Subcutaneous abdominal adipose tissue (tissue), 5 donors: ENCODE data around the gene SMCR8.
"Not testable (repeated sequence)": the region's sequence is repeated elsewhere in the genome, so short reads cannot be mapped to it uniquely, and the experiment has no call there.

Experiments
- H3K27ac ChIP-seq: one replicate; pipeline ENCODE4 v1.7.0; 2013; ENCODE audit warnings: low read depth, mild to moderate bottlenecking, inconsistent platforms, low read length, moderate library complexity
- H3K27me3 ChIP-seq, 5 donors: one replicate each; pipeline ENCODE4 v1.7.0; 2013; ENCODE audit warnings: low read length in 5 of 5, inconsistent platforms in 1 of 5; ENCODE audit not compliant: control insufficient read depth in 5 of 5, insufficient read depth in 4 of 5
- H3K36me3 ChIP-seq, 5 donors: one replicate each; pipeline ENCODE4 v1.7.0; 2013; ENCODE audit warnings: low read length in 5 of 5; ENCODE audit not compliant: control insufficient read depth in 5 of 5, insufficient read depth in 5 of 5
- H3K4me1 ChIP-seq, 5 donors: one replicate each; pipeline ENCODE4 v1.7.0; 2013; ENCODE audit warnings: low read length in 5 of 5, mild to moderate bottlenecking in 3 of 5, moderate library complexity in 1 of 5; ENCODE audit not compliant: control insufficient read depth in 5 of 5, insufficient read depth in 5 of 5
- H3K4me3 ChIP-seq, 5 donors: one replicate each; pipeline ENCODE4 v1.7.0; 2013; ENCODE audit warnings: low read length in 5 of 5, low read depth in 1 of 5
- H3K9ac ChIP-seq, 5 donors: one replicate each; pipeline ENCODE4 v1.7.0; 2013; ENCODE audit warnings: low read length in 5 of 5, mild to moderate bottlenecking in 4 of 5, moderate library complexity in 3 of 5
- H3K9me3 ChIP-seq, 5 donors: one replicate each; pipeline ENCODE4 v1.7.0; 2013; ENCODE audit warnings: low read length in 5 of 5; ENCODE audit not compliant: control insufficient read depth in 5 of 5
- donor health status: healthy.
- donor health status: healthy.
- donor health status: healthy.
- donor health status: healthy.
- donor health status: healthy.

The SMCR8 gene

DNA sequence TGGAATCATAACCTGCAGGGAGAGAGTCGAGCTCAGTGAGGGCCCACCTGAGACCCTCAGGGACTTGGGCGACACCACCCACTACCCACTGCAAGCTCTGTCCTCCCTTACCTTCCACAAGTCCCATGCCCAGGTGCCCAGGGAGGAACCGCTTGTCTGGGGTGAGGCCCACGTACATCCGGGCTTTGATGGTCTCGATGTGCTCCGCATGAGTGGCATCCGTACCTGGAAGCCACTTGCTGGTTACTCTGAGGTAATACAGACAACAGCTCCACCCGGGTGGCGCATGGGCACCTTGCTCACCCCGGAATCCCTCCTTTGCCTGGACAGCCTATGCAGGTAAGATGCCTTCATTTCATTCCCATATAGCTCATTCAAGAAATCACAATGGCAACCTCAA, 29.8 kb upstream of the SMCR8 start:
- H3K27me3 ChIP-seq: no peaks in the 10 kb centered on the region
- H3K4me1 ChIP-seq: no peaks in the 10 kb centered on the region
- no peaks in the 10 kb centered on the region for H3K9me3 ChIP-seq
- H3K27ac ChIP-seq: no peak overlapping the region
- H3K36me3 ChIP-seq: peaks cover 10 to 82% (median 71%) of the 10 kb centered on the region in 5 donors
- no peak overlapping the region for H3K9ac ChIP-seq
- no peak overlapping the region for H3K4me3 ChIP-seq

DNA sequence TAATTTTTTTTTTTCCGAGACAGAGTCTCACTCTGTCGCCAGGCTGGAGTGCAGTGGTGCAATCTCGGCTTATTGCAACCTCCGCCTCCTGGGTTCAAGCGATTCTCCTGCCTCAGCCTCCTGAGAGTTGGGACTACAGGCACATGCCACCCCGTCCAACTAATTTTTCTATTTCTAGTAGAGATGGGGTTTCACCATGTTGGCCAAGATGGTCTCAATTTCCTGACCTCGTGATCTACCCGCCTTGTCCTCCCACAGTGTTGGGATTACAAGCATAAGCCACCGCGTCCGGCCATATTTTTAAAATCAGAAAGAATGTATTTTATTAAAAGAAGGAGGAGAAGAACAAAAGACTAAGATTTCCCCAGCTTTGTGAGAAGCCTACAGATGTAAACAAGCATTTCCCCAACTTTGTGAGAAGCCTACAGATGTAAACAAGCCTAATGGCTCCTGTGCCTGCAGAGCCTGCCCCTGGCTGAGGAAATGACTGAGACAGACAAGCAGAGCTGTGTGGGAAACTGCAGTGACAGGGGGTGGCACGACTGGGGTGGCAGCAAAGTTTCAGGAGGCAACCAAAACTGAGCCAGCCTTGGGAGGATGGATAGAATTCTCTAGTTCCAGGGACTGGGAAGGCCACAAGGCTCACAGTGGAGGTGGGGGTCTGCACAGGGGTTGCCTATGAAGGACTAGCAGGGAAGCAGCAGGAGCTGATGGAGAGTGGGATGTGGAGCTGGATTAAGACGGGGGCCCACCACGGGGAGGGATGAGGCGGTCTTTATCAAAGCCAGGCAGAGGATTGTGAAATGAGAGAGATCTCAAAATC, 23.2 kb upstream of the SMCR8 start:
- Histone ChIP-seq H3K4me1 (no peaks in the 10 kb centered on the region), H3K9me3 (no peaks in the 10 kb centered on the region), H3K9ac (no peak overlapping the region), H3K27ac (no peak overlapping the region), H3K36me3 (peaks cover 8 to 65% (median 47%) of the 10 kb centered on the region in 5 donors), H3K27me3 (no peaks in the 10 kb centered on the region), H3K4me3 (no peak overlapping the region)

GRCh38 chr17:18298061-18298460, 17.0 kb upstream of the SMCR8 start:
- not testable (repeated sequence) for H3K9ac ChIP-seq, H3K27me3 ChIP-seq, H3K9me3 ChIP-seq, H3K4me3 ChIP-seq, H3K27ac ChIP-seq, H3K4me1 ChIP-seq
- peaks cover 8 to 50% (median 44%) of the 10 kb centered on the region in 5 donors for H3K36me3 ChIP-seq

DNA sequence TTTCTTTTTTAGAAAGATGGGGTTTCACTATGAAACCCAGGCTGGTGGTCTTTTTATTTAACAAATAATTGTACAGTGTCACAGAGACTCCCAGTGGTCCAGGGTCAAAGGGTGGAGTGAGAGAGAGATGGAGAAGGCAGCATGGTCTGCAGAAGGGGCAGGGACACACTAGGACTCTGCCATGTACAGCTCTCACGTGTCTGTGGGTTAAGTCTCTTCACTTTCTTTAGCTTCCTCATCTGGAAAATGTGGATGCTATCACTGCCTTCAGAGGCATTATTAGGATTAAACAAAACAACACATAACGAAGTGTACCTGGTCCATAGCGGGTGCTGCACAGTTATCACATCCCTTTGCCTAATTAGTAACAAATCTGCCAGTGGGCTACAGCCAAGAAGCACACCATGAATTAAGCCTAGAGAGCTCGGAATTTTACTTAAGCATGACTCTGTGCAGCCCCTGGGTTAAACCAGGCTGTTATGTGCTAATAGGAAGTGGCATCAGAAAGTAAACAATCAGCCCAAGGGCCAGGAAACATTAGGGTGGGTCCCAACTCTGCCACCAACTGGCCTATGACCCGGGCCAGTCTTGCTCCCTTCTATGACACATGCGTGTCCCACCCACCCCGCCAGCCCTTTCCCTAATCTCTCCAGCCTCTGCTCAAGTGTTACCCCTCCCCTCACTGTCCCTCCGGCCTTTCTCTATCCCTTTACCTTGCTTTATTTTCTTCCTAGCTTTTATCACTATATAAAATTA, 14.2 kb upstream of the SMCR8 start:
- Histone ChIP-seq H3K4me1 (peaks cover 0 to 12% (median 5%) of the 10 kb centered on the region in 5 donors), H3K9ac (no peak overlapping the region), H3K4me3 (no peak overlapping the region), H3K9me3 (no peaks in the 10 kb centered on the region), H3K27ac (no peak overlapping the region), H3K27me3 (no peaks in the 10 kb centered on the region), H3K36me3 (peaks cover 11 to 64% (median 54%) of the 10 kb centered on the region in 5 donors)

GRCh38 chr17:18303206-18303605, 11.9 kb upstream of the SMCR8 start:
- not testable (repeated sequence) for H3K27me3 ChIP-seq, H3K27ac ChIP-seq, H3K4me3 ChIP-seq, H3K9me3 ChIP-seq, H3K9ac ChIP-seq
- Histone ChIP-seq H3K36me3 (peaks cover 14 to 73% (median 65%) of the 10 kb centered on the region in 5 donors), H3K4me1 (peaks cover 0 to 12% (median 5%) of the 10 kb centered on the region in 5 donors)

DNA sequence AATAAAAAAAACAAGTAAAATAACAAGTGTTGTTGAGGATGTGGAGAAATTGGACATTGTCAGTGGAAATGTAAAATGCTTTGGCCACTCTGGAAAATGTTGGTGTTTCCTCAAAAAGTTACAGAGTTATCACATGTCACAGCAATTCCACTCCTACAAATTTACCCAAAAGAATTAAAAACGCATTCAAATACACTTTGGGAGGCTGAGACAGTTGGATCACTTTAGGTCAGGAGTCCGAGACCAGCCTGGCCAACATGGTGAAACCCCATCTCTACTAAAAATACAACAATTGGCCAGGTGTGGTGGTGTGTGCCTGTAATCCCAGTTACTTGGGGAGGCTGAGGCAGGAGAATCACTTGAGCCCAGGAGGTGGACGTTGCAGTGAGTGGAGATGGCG, 5.9 kb upstream of the SMCR8 start:
- no peaks in the 10 kb centered on the region for H3K9me3 ChIP-seq
- no peak overlapping the region for H3K9ac ChIP-seq
- peaks cover 9 to 28% (median 17%) of the 10 kb centered on the region in 5 donors for H3K4me1 ChIP-seq
- peak overlapping the region; percentile 38 for H3K27ac ChIP-seq
- H3K4me3 ChIP-seq: no peak overlapping the region
- no peaks in the 10 kb centered on the region for H3K27me3 ChIP-seq
- peaks cover 6 to 37% (median 27%) of the 10 kb centered on the region in 5 donors for H3K36me3 ChIP-seq

GRCh38 chr17:18314059-18314730, 898 bp upstream of the SMCR8 start:
- peak overlapping the region; percentile 87 to 98 (median 96) for H3K9ac ChIP-seq
- no peaks in the 10 kb centered on the region for H3K27me3 ChIP-seq
- H3K9me3 ChIP-seq: no peaks in the 10 kb centered on the region
- peaks cover 20 to 68% (median 56%) of the 10 kb centered on the region in 5 donors for H3K4me1 ChIP-seq
- peak overlapping the region; percentile 79 to 92 (median 88) for H3K4me3 ChIP-seq
- peaks cover 0 to 38% (median 24%) of the 10 kb centered on the region in 5 donors for H3K36me3 ChIP-seq
- peak overlapping the region; percentile 97 for H3K27ac ChIP-seq

GRCh38 chr17:18315562-18315922, 449 bp downstream of the SMCR8 start:
- Histone ChIP-seq H3K36me3 (peaks cover 0 to 51% (median 34%) of the 10 kb centered on the region in 5 donors), H3K4me1 (peaks cover 23 to 81% (median 69%) of the 10 kb centered on the region in 5 donors)

GRCh38 chr17:18315961-18316360, 868 bp downstream of the SMCR8 start:
- Histone ChIP-seq H3K27me3 (no peaks in the 10 kb centered on the region), H3K36me3 (peaks cover 0 to 56% (median 36%) of the 10 kb centered on the region in 5 donors), H3K27ac (peak overlapping the region; percentile 97), H3K9ac (peak overlapping the region; percentile 89 to 98 (median 96)), H3K4me3 (peak overlapping the region; percentile 79 to 92 (median 88)), H3K4me1 (peaks cover 23 to 86% (median 73%) of the 10 kb centered on the region in 5 donors), H3K9me3 (no peaks in the 10 kb centered on the region)

More at GRCh38 chr17:18315562-18315922, 449 bp downstream of the SMCR8 start:
- Histone ChIP-seq H3K4me3 (peak overlapping the region; percentile 79 to 92 (median 88)), H3K27ac (peak overlapping the region; percentile 97), H3K9me3 (no peaks in the 10 kb centered on the region), H3K9ac (peak overlapping the region; percentile 89 to 98 (median 96)), H3K27me3 (no peaks in the 10 kb centered on the region)
